Keratinocyte (primary cell): ENCODE data around the gene GKN1. TPM values are rescaled to one million over a fixed set of nuclear protein-coding genes. Genes with fewer than 3 reads are reported as not detected.

Source experiments
- DNase-seq: peaks from one replicate; pipeline ENCODE4 v3.0.0-alpha.2; 2011; ENCODE audit warnings: low read depth, missing footprints, low spot score
- FAIRE-seq: peaks from 2 replicates; lab custom pipeline; 2011; peaks lifted over from hg19 to GRCh38; lab: Jason Lieb, UNC
- H2AFZ ChIP-seq: 2 replicates; pipeline ENCODE4 v1.6.0; 2012; ENCODE audit warnings: low read length, control low read depth, inconsistent platforms; ENCODE audit not compliant: control insufficient read depth
- H3K27ac ChIP-seq: 2 replicates; pipeline ENCODE4 v1.5.1; 2011; ENCODE audit warnings: low read length; ENCODE audit not compliant: control insufficient read depth, insufficient read depth
- H3K27me3 ChIP-seq: 3 replicates; pipeline ENCODE4 v1.6.0; 2011; ENCODE audit warnings: low read length; ENCODE audit not compliant: control insufficient read depth, insufficient read depth; ENCODE audit errors: extremely low read depth
- H3K36me3 ChIP-seq, 2 experiments: 2 replicates in 1 of 2; 3 replicates in 1 of 2; pipeline ENCODE4 v1.5.1; 2011; ENCODE audit warnings: low read length in 2 of 2, mild to moderate bottlenecking in 1 of 2; ENCODE audit not compliant: control insufficient read depth in 2 of 2, insufficient read depth in 2 of 2; ENCODE audit errors: extremely low read depth in 1 of 2
- H3K4me1 ChIP-seq: 3 replicates; pipeline ENCODE4 v1.5.1; 2011; ENCODE audit warnings: low read length; ENCODE audit not compliant: control insufficient read depth, insufficient read depth; ENCODE audit errors: extremely low read depth
- H3K4me2 ChIP-seq: 3 replicates; pipeline ENCODE4 v1.6.0; 2011; ENCODE audit warnings: low read depth, low read length; ENCODE audit not compliant: control insufficient read depth, insufficient read depth; ENCODE audit errors: extremely low read depth
- H3K4me3 ChIP-seq, 3 experiments: fragments of 200-600 bp in 1 of 3; sonication (generic) in 1 of 3; 2 replicates in 2 of 3; 3 replicates in 1 of 3; pipeline ENCODE4 v1.5.1; 2011 to 2016; ENCODE audit warnings: low read length in 3 of 3, mild to moderate bottlenecking in 3 of 3, control low read depth in 2 of 3, inconsistent platforms in 1 of 3, low read depth in 1 of 3, mixed read lengths in 1 of 3, mixed run types in 1 of 3, moderate library complexity in 1 of 3; ENCODE audit not compliant: control insufficient read depth in 2 of 3, insufficient read depth in 2 of 3; ENCODE audit errors: extremely low read depth in 1 of 3
- H3K79me2 ChIP-seq: 2 replicates; pipeline ENCODE4 v1.6.0; 2012; ENCODE audit warnings: low read length; ENCODE audit not compliant: control insufficient read depth, insufficient read depth
- H3K9ac ChIP-seq: 3 replicates; pipeline ENCODE4 v1.6.0; 2011; ENCODE audit warnings: low read length; ENCODE audit not compliant: control insufficient read depth, insufficient read depth; ENCODE audit errors: extremely low read depth
- H3K9me1 ChIP-seq: 3 replicates; pipeline ENCODE4 v1.6.0; 2011; ENCODE audit warnings: low read length; ENCODE audit not compliant: control insufficient read depth, insufficient read depth; ENCODE audit errors: extremely low read depth
- H3K9me3 ChIP-seq: 2 replicates; pipeline ENCODE4 v1.5.1; 2012; ENCODE audit warnings: low read depth, low read length; ENCODE audit not compliant: control insufficient read depth
- H4K20me1 ChIP-seq: 3 replicates; pipeline ENCODE4 v1.6.0; 2011; ENCODE audit warnings: low read length; ENCODE audit not compliant: control insufficient read depth, insufficient read depth; ENCODE audit errors: extremely low read depth
- CTCF ChIP-seq, 3 experiments: IDR thresholded peaks in 1 of 3; conservative IDR thresholded peaks in 1 of 3; optimal IDR thresholded peaks in 1 of 3; 2 replicates in 2 of 3; 3 replicates in 1 of 3; pipeline versions ENCODE3 to v1.5.1; 2011; ENCODE audit warnings: low read length in 3 of 3, mild to moderate bottlenecking in 3 of 3, moderate library complexity in 2 of 3, control low read depth in 1 of 3, inconsistent platforms in 1 of 3; ENCODE audit not compliant: insufficient read depth in 2 of 3; ENCODE audit errors: extremely low read depth in 1 of 3
- EZH2 ChIP-seq: IDR thresholded peaks from one replicate; pipeline ENCODE4 v1.6.1; 2012; ENCODE audit warnings: inconsistent platforms, mild to moderate bottlenecking, low read length, moderate library complexity
- dilution Hi-C: fragments of 300-500 bp; cut with MboI; formaldehyde crosslinking; loops from one replicate; pipeline ENCODE4 v1.7.0; 2020; ENCODE audit warnings: low sequenced_read_pairs; ENCODE audit not compliant: extremely low pct_ligation_motif_present
- polyA plus RNA-seq, 5 experiments: library from polyadenylated mRNA; depleted of rRNA in 3 of 5; stranded (reverse) in 3 of 5; stranded (forward) in 1 of 5; unstranded in 1 of 5; fragments of >200 nt; gene quantifications; 1 replicate in 1 of 5; 2 replicates in 3 of 5; 3 replicates in 1 of 5; pipeline versions ENCODE4 v1.2.1 to v1.2.3, GENCODE V29; 2011 to 2012; ENCODE audit warnings: missing spikeins in 2 of 5, low read depth in 1 of 5, low replicate concordance in 1 of 5

GKN1 gene
- polyA plus RNA-seq, 1 donor (not counting 4 experiments of a cell fraction or from before 2014, with no cell fraction given) = 0.49 TPM

- Histone ChIP-seq H3K36me3 (no peaks in the 10 kb centered on the region), H3K79me2 (no peaks in the 10 kb centered on the region), H3K4me3 (no peak overlapping the region), H4K20me1 (no peaks in the 10 kb centered on the region), H3K4me1 (no peaks in the 10 kb centered on the region), H3K27me3 (peaks cover 4% of the 10 kb centered on the region), H3K9me3 (no peaks in the 10 kb centered on the region), H2AFZ (no peak overlapping the region), H3K4me2 (no peak overlapping the region), H3K27ac (no peak overlapping the region), H3K9ac (no peak overlapping the region), H3K9me1 (no peaks in the 10 kb centered on the region)
- DNase-seq (no peak), FAIRE-seq (no peak)
- dilution Hi-C loops = no loop called here
- TF ChIP-seq CTCF (optimal IDR thresholded peaks at IDR 0.05 in 1 of 3, IDR thresholded peaks at IDR 0.05 in 1 of 3, conservative IDR thresholded peaks at IDR 0.05 in 1 of 3; ENCODE audit: extremely low read depth in 1 of 3, insufficient read depth in 2 of 3, low read length in 3 of 3) (no peak), EZH2 (no peak)
Measured at GRCh38 chr2:68992341-68992740, 17.9 kb downstream of the GKN1 start.

DNA sequence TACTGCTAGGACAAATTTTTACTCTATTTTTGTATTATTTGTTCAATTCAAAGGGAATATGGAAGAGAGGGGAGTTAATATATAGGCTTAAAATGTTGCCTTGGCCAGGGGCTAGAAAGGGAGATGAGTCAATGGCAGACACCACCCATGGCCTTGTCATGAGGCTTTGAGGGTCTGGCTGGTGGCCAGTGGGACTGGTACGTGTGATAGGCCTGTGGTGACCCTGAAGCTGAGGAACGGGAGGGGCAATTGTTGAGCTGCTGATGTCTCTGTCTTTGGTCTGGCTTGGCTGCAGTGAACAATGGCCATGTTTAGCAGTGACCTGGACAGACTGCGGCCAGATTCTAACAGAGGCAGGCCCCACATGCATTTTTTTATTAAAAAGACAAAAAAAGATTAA, 18.5 kb downstream of the GKN1 start:
- no peaks in the 10 kb centered on the region for H4K20me1 ChIP-seq
- H2AFZ ChIP-seq = no peak overlapping the region
- DNase-seq (no peak), FAIRE-seq (no peak)
- no peak overlapping the region for H3K27ac ChIP-seq
- H3K79me2 ChIP-seq = no peaks in the 10 kb centered on the region
- no peaks in the 10 kb centered on the region for H3K4me1 ChIP-seq
- dilution Hi-C loops = no loop called here
- H3K36me3 ChIP-seq = no peaks in the 10 kb centered on the region
- H3K9me1 ChIP-seq = no peaks in the 10 kb centered on the region
- peaks cover 4% of the 10 kb centered on the region for H3K27me3 ChIP-seq
- H3K4me3 ChIP-seq = no peak overlapping the region
- H3K9me3 ChIP-seq = no peaks in the 10 kb centered on the region
- no peak overlapping the region for H3K4me2 ChIP-seq
- no peak overlapping the region for H3K9ac ChIP-seq
- no peak for TF ChIP-seq EZH2

DNA sequence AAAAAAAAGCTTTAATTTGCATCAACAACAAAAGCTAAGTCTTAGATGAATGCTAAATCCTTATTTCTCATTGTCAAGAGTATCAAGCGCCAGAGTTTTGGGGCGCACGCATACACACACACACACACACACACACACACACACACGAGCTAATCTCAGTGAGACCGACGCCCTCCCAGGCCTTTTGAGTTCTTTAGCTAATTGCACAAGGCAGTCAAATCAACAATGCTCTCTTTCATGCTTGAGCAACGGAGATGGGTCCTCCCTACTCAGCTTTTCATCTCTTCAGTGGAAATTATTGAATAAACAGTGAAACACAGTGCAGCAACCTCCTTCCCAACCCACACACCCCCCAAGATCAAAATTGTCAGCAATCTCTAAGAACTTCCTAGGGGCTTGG, 19.2 kb downstream of the GKN1 start:
- no peaks in the 10 kb centered on the region for H3K36me3 ChIP-seq
- H3K4me3 ChIP-seq = no peak overlapping the region
- H3K27ac ChIP-seq = no peak overlapping the region
- H3K9ac ChIP-seq = no peak overlapping the region
- no peak overlapping the region for H3K4me2 ChIP-seq
- H3K9me1 ChIP-seq = no peaks in the 10 kb centered on the region
- H3K27me3 ChIP-seq = peaks cover 4% of the 10 kb centered on the region
- dilution Hi-C loops = no loop called here
- no peaks in the 10 kb centered on the region for H3K4me1 ChIP-seq
- TF ChIP-seq EZH2 (no peak), CTCF (optimal IDR thresholded peaks at IDR 0.05 in 1 of 3, IDR thresholded peaks at IDR 0.05 in 1 of 3, conservative IDR thresholded peaks at IDR 0.05 in 1 of 3; ENCODE audit: extremely low read depth in 1 of 3, insufficient read depth in 2 of 3, low read length in 3 of 3) (no peak)
- no peak overlapping the region for H2AFZ ChIP-seq
- H4K20me1 ChIP-seq = no peaks in the 10 kb centered on the region
- DNase-seq = no peak
- FAIRE-seq = no peak
- H3K79me2 ChIP-seq = no peaks in the 10 kb centered on the region
- no peaks in the 10 kb centered on the region for H3K9me3 ChIP-seq
